Testis (tissue), 2 donors: ENCODE measurements around the gene SLC25A6.

Experiments
- POLR2A ChIP-seq: fragments of 450-650 bp; IDR thresholded peaks from one replicate; pipeline ENCODE4 v1.6.1; 2017; ENCODE audit warnings: antibody characterized with exemption, mild to moderate bottlenecking, moderate library complexity
- TF ChIP-seq, protein P1 (sequence below), 3 experiments: fragments of 450-650 bp in 2 of 3; fragments of 200-600 bp in 1 of 3; sonication (generic) in 1 of 3; IDR thresholded peaks; one replicate each; pipeline ENCODE4 v1.5.1; 2016 to 2019; ENCODE audit warnings: antibody characterized with exemption in 3 of 3, mild to moderate bottlenecking in 2 of 3, moderate library complexity in 1 of 3

DNA sequence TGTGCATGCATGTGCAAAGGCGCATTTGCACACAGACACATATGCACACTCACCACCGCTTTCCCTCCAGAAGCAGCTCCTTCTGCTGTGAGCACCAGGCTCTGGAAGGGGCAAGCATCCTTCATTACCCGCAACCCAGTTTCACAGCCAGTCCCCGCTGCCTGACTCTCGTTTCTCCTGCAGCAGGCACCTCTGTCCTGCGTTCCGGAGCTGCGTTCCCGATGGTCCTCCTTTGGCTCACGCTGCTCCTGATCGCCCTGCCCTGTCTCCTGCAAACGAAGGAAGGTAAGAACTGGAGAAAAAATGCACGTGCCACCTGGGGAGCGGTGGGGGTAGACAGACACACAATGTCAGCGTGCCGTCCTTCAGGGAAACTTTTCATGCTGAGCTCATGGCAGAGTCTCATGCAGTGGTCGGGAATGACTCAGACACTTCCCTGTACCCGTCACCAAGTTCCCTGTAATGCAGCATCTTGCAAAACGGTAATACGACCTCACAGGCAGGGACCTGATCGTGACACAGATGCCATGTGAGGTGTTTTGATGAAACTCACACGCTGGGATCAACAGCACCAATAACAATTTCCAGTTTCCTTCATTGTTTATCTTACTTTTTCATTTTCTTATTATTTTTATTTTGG, 50.2 kb downstream of the SLC25A6 start:
- TF ChIP-seq, protein P1, sequence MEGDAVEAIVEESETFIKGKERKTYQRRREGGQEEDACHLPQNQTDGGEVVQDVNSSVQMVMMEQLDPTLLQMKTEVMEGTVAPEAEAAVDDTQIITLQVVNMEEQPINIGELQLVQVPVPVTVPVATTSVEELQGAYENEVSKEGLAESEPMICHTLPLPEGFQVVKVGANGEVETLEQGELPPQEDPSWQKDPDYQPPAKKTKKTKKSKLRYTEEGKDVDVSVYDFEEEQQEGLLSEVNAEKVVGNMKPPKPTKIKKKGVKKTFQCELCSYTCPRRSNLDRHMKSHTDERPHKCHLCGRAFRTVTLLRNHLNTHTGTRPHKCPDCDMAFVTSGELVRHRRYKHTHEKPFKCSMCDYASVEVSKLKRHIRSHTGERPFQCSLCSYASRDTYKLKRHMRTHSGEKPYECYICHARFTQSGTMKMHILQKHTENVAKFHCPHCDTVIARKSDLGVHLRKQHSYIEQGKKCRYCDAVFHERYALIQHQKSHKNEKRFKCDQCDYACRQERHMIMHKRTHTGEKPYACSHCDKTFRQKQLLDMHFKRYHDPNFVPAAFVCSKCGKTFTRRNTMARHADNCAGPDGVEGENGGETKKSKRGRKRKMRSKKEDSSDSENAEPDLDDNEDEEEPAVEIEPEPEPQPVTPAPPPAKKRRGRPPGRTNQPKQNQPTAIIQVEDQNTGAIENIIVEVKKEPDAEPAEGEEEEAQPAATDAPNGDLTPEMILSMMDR (IDR thresholded peaks at IDR 0.05), result no peak
- no peak for TF ChIP-seq POLR2A
